ENCODE results near the gene SPTBN5.

Gene SPTBN5

GRCh38 chr15:41883484-41883825, 10.4 kb downstream of the SPTBN5 start:
- H3K27ac ChIP-seq (ENCODE audit: low read length) = no peak overlapping the region
- TF ChIP-seq CTCF (IDR thresholded peaks at IDR 0.05; ENCODE audit: low read depth, low read length) (no peak), EZH2phosphoT487 (IDR thresholded peaks at IDR 0.05; ENCODE audit: low read depth) (no peak)
- H3K9me3 ChIP-seq (ENCODE audit: insufficient read depth, low read length) = no peaks in the 10 kb centered on the region
- H3K9ac ChIP-seq (ENCODE audit: low read length) = no peak overlapping the region
- H3K4me1 ChIP-seq (ENCODE audit: low read length) = no peaks in the 10 kb centered on the region
- H4K20me1 ChIP-seq (ENCODE audit: insufficient read depth, low read length) = no peaks in the 10 kb centered on the region
- no peak overlapping the region for H3K4me3 ChIP-seq (ENCODE audit: low read length)
- no peaks in the 10 kb centered on the region for H3K27me3 ChIP-seq (ENCODE audit: low read depth, low read length)
- H3K4me2 ChIP-seq (ENCODE audit: low read length) = no peak overlapping the region
- H3K36me3 ChIP-seq (replicated peaks; ENCODE audit: low read depth, low read length) = no peaks in the 10 kb centered on the region
- H3K79me2 ChIP-seq (ENCODE audit: low read length) = no peaks in the 10 kb centered on the region
- no peak overlapping the region for H2AFZ ChIP-seq (ENCODE audit: low read depth, low read length)

GRCh38 chr15:41882689-41883483, 11.0 kb downstream of the SPTBN5 start:
- no peaks in the 10 kb centered on the region for H3K36me3 ChIP-seq (replicated peaks; ENCODE audit: low read depth, low read length)
- H3K79me2 ChIP-seq (ENCODE audit: low read length) = no peaks in the 10 kb centered on the region
- no peak overlapping the region for H3K4me3 ChIP-seq (ENCODE audit: low read length)
- no peaks in the 10 kb centered on the region for H3K27me3 ChIP-seq (ENCODE audit: low read depth, low read length)
- no peaks in the 10 kb centered on the region for H4K20me1 ChIP-seq (ENCODE audit: insufficient read depth, low read length)
- H3K4me2 ChIP-seq (ENCODE audit: low read length) = no peak overlapping the region
- no peaks in the 10 kb centered on the region for H3K4me1 ChIP-seq (ENCODE audit: low read length)
- H3K27ac ChIP-seq (ENCODE audit: low read length) = no peak overlapping the region
- no peaks in the 10 kb centered on the region for H3K9me3 ChIP-seq (ENCODE audit: insufficient read depth, low read length)
- no peak overlapping the region for H3K9ac ChIP-seq (ENCODE audit: low read length)
- TF ChIP-seq EZH2phosphoT487 (IDR thresholded peaks at IDR 0.05; ENCODE audit: low read depth) (no peak), CTCF (IDR thresholded peaks at IDR 0.05; ENCODE audit: low read depth, low read length) (no peak)
- H2AFZ ChIP-seq (ENCODE audit: low read depth, low read length) = no peak overlapping the region

- Histone ChIP-seq H3K4me2 (ENCODE audit: low read length) (no peak overlapping the region), H3K36me3 (replicated peaks; ENCODE audit: low read depth, low read length) (no peaks in the 10 kb centered on the region), H3K4me1 (ENCODE audit: low read length) (no peaks in the 10 kb centered on the region), H4K20me1 (ENCODE audit: insufficient read depth, low read length) (no peaks in the 10 kb centered on the region), H3K79me2 (ENCODE audit: low read length) (no peaks in the 10 kb centered on the region), H3K27ac (ENCODE audit: low read length) (no peak overlapping the region), H3K9ac (ENCODE audit: low read length) (no peak overlapping the region), H3K9me3 (ENCODE audit: insufficient read depth, low read length) (no peaks in the 10 kb centered on the region), H2AFZ (ENCODE audit: low read depth, low read length) (no peak overlapping the region), H3K4me3 (ENCODE audit: low read length) (no peak overlapping the region), H3K27me3 (ENCODE audit: low read depth, low read length) (no peaks in the 10 kb centered on the region)
- TF ChIP-seq CTCF (IDR thresholded peaks at IDR 0.05; ENCODE audit: low read depth, low read length) (no peak), EZH2phosphoT487 (IDR thresholded peaks at IDR 0.05; ENCODE audit: low read depth) (no peak)
Observed at GRCh38 chr15:41881920-41882688, 11.7 kb downstream of the SPTBN5 start.

- Histone ChIP-seq H3K9me3 (ENCODE audit: insufficient read depth, low read length) (no peaks in the 10 kb centered on the region), H3K79me2 (ENCODE audit: low read length) (no peaks in the 10 kb centered on the region), H3K9ac (ENCODE audit: low read length) (no peak overlapping the region), H3K4me3 (ENCODE audit: low read length) (no peak overlapping the region), H3K36me3 (replicated peaks; ENCODE audit: low read depth, low read length) (no peaks in the 10 kb centered on the region), H3K4me1 (ENCODE audit: low read length) (no peaks in the 10 kb centered on the region), H3K27me3 (ENCODE audit: low read depth, low read length) (no peaks in the 10 kb centered on the region), H3K4me2 (ENCODE audit: low read length) (no peak overlapping the region), H3K27ac (ENCODE audit: low read length) (no peak overlapping the region), H4K20me1 (ENCODE audit: insufficient read depth, low read length) (no peaks in the 10 kb centered on the region), H2AFZ (ENCODE audit: low read depth, low read length) (no peak overlapping the region)
- no peak for TF ChIP-seq CTCF (IDR thresholded peaks at IDR 0.05; ENCODE audit: low read depth, low read length)
- no peak for TF ChIP-seq EZH2phosphoT487 (IDR thresholded peaks at IDR 0.05; ENCODE audit: low read depth)
Observed at GRCh38 chr15:41881550-41881919, 12.3 kb downstream of the SPTBN5 start.
